Thyroid gland (tissue), 4 donors: ENCODE data around the gene BECN2. TPM values are rescaled to one million over a fixed set of nuclear protein-coding genes. Genes with fewer than 3 reads are reported as not detected.

Experiments
- DNase-seq, 2 donors: peaks; one replicate each; pipeline ENCODE4 v3.0.0-alpha.2; 2019
- H3K27ac ChIP-seq, 3 donors: fragments of 200-600 bp; sonication (generic); 1 replicate in 2 of 3; 2 replicates in 1 of 3; pipeline ENCODE4 v1.5.1; 2016 to 2019; ENCODE audit warnings: mild to moderate bottlenecking in 1 of 3, moderate library complexity in 1 of 3
- H3K27me3 ChIP-seq: fragments of 200-600 bp; sonication (generic); one replicate; pipeline ENCODE4 v1.5.1; 2019
- H3K36me3 ChIP-seq, 2 donors: fragments of 200-600 bp; sonication (generic); one replicate each; pipeline ENCODE4 v1.5.1; 2016 to 2019
- H3K4me1 ChIP-seq, 2 donors: fragments of 200-600 bp; sonication (generic); one replicate each; pipeline ENCODE4 v1.5.1; 2017 to 2019
- H3K4me3 ChIP-seq, 3 donors: fragments of 200-600 bp; sonication (generic); replicated peaks in 1 of 3; 1 replicate in 2 of 3; 2 replicates in 1 of 3; pipeline ENCODE4 v1.5.1; 2016; ENCODE audit warnings: mild to moderate bottlenecking in 1 of 3
- H3K9me3 ChIP-seq: fragments of 200-600 bp; sonication (generic); one replicate; pipeline ENCODE4 v1.5.1; 2017
- POLR2A ChIP-seq, 2 donors: fragments of 450-650 bp; IDR thresholded peaks; one replicate each; pipeline ENCODE4 v1.6.1; 2017; ENCODE audit warnings: antibody characterized with exemption in 2 of 2, mild to moderate bottlenecking in 2 of 2, moderate library complexity in 1 of 2
- WGBS, 2 donors: methylation state at CpG; one replicate each; pipeline ENCODE4 v1.1.5; 2017; 5-methylcytosine and 5-hydroxymethylcytosine counted together
- intact Hi-C: fragments of 100-400 bp; cut with DNase I; formaldehyde crosslinking; loops from one replicate; pipeline ENCODE4 v1.15.1; 2023
- total RNA-seq, 4 donors: library from RNA; depleted of rRNA; stranded (reverse); fragments of >200 nt; gene quantifications; one replicate each; pipeline ENCODE4 v1.2.3, GENCODE V29; 2016
- TF ChIP-seq, protein P1 (sequence below), 6 experiments: fragments of 200-600 bp in 3 of 6; fragments of 450-650 bp in 3 of 6; sonication (generic) in 3 of 6; IDR thresholded peaks; one replicate each; pipeline ENCODE4 v1.5.1; 2016 to 2019; ENCODE audit warnings: antibody characterized with exemption in 6 of 6, mild to moderate bottlenecking in 2 of 6, inconsistent platforms in 1 of 6, moderate library complexity in 1 of 6

Gene BECN2
- total RNA-seq, 4 donors from 2014 or later: not detected

DNA sequence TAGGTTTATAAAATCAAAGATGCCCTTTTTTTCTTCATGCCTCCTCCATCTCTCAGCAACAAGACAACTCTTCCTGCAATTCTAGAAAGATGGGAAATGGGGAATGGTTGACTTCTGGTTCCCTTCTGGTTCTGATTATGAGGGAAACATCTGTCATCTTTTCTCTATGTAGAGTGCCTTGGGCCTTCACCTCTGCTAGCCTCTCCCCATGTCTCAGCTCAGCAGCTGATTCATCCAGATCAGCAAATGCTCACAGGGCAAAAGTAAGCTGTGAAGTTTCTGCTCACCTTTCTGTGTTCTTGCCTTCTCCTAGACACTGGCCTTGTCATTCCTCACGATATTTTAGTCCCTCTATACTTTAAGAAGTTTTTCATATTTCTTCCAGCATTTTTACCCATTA, 17.8 kb upstream of the BECN2 start:
- Histone ChIP-seq H3K36me3 (no peaks in the 10 kb centered on the region), H3K4me1 (no peaks in the 10 kb centered on the region), H3K9me3 (no peaks in the 10 kb centered on the region), H3K27ac (no peak overlapping the region), H3K4me3 (no peak overlapping the region), H3K27me3 (no peaks in the 10 kb centered on the region)
- TF ChIP-seq POLR2A (IDR thresholded peaks at IDR 0.05): no peak
- TF ChIP-seq, protein P1, sequence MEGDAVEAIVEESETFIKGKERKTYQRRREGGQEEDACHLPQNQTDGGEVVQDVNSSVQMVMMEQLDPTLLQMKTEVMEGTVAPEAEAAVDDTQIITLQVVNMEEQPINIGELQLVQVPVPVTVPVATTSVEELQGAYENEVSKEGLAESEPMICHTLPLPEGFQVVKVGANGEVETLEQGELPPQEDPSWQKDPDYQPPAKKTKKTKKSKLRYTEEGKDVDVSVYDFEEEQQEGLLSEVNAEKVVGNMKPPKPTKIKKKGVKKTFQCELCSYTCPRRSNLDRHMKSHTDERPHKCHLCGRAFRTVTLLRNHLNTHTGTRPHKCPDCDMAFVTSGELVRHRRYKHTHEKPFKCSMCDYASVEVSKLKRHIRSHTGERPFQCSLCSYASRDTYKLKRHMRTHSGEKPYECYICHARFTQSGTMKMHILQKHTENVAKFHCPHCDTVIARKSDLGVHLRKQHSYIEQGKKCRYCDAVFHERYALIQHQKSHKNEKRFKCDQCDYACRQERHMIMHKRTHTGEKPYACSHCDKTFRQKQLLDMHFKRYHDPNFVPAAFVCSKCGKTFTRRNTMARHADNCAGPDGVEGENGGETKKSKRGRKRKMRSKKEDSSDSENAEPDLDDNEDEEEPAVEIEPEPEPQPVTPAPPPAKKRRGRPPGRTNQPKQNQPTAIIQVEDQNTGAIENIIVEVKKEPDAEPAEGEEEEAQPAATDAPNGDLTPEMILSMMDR (IDR thresholded peaks at IDR 0.05): no peak
- no peak for DNase-seq
- 77 to 84% methylated on average over 1 of the region's 1 CpG for WGBS, 2 donors
- intact Hi-C loops: no loop called here

DNA sequence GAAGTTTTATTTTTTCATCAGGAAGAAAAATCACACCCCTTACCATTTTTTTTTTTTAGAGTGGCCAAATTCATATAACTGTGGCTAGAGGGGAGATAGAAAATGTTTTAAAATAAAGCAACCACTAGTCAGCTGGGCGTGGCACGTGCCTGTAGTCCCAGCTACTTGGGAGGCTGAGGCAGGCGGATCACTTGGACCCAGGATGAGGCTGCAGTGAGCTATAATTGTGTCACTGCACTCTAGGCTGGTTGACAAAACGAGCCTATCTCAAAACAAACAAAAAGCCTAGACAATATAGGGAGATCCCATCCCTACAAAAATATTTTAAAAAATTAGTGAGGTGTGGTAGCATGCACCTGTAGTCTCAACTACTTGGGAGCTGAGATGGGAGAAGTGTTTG, 14.8 kb upstream of the BECN2 start:
- WGBS, 2 donors: 76 to 85% methylated on average over 4 of the region's 4 CpGs
- Histone ChIP-seq H3K27me3 (no peaks in the 10 kb centered on the region), H3K4me1 (no peaks in the 10 kb centered on the region), H3K36me3 (no peaks in the 10 kb centered on the region), H3K4me3 (no peak overlapping the region), H3K9me3 (no peaks in the 10 kb centered on the region), H3K27ac (no peak overlapping the region)
- DNase-seq: no peak
- intact Hi-C loops: no loop called here
- TF ChIP-seq POLR2A (IDR thresholded peaks at IDR 0.05): no peak
- TF ChIP-seq, protein P1 (IDR thresholded peaks at IDR 0.05): no peak

DNA sequence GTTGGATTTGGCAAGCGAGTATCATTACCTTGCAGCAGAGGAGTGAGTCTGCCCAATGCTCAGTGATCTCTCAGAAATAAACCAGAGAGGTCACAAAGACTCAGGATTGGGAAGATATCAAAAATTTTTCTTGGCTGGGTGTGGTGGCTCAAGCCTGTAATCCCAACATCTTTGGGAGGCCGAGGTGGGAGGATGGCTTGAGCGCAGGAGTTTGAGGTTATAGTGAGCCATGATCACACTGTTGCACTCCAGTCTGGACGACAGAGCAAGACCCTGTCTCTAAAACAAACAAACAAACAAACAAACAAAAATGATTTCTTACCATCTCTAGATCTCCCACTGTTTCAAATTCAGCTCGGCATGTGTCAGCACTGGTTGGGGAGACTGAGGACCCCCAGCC, 13.3 kb upstream of the BECN2 start:
- Histone ChIP-seq H3K27ac (no peak overlapping the region), H3K36me3 (no peaks in the 10 kb centered on the region), H3K4me1 (no peaks in the 10 kb centered on the region), H3K9me3 (no peaks in the 10 kb centered on the region), H3K4me3 (no peak overlapping the region), H3K27me3 (no peaks in the 10 kb centered on the region)
- intact Hi-C loops: no loop called here
- 79 to 90% methylated on average over 5 of the region's 5 CpGs for WGBS, 2 donors
- no peak for DNase-seq
- TF ChIP-seq, protein P1 (IDR thresholded peaks at IDR 0.05): no peak
- TF ChIP-seq POLR2A (IDR thresholded peaks at IDR 0.05): no peak

DNA sequence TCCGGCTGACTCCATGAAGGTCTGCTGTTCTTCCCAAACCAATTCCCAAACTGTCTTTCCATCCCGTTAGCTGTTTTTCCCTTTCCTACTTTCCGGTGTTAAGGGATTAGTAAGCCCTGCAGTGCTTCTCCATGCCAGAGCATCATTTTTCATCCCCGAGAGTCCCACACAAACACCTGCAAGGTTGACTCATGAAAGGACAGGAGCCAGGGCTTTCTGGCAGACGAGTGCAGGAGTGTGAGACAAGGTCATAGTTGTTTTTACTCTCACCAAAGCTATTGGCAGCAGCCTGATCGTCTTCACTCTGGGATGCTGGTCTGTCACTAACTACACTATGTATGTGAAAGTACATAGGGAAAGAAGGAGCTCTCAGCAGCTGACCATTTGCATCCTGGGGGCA, 10.2 kb upstream of the BECN2 start:
- Histone ChIP-seq H3K4me3 (no peak overlapping the region), H3K36me3 (no peaks in the 10 kb centered on the region), H3K4me1 (no peaks in the 10 kb centered on the region), H3K9me3 (no peaks in the 10 kb centered on the region), H3K27me3 (no peaks in the 10 kb centered on the region), H3K27ac (no peak overlapping the region)
- no peak for DNase-seq
- WGBS, 2 donors: 61 to 73% methylated on average over 6 of the region's 6 CpGs
- intact Hi-C loops: no loop called here
- no peak for TF ChIP-seq POLR2A (IDR thresholded peaks at IDR 0.05)
- TF ChIP-seq, protein P1 (IDR thresholded peaks at IDR 0.05): no peak

DNA sequence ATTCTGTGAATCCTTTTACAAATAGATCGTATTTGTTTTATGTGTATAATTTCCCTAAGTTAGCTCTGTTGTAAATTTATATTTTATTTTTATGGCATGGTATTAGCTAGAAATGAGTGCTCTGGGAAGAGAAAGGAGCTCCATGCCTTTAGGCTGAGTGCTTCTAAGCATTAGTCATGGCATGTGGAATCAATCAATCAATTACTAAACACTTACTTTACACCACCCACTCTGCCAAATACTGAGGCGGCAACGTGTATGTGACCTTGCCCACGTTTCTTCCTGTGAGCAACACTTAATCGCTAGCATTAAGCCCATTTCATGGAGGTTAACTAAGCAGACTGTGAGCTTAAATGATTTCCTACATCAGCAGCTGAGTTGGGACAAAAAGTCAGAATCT, 7.2 kb upstream of the BECN2 start:
- H3K4me1 ChIP-seq: no peaks in the 10 kb centered on the region
- H3K9me3 ChIP-seq: no peaks in the 10 kb centered on the region
- WGBS, 2 donors: 66 to 75% methylated on average over 5 of the region's 5 CpGs
- no peak for DNase-seq
- TF ChIP-seq, protein P1 (IDR thresholded peaks at IDR 0.05): no peak
- no peak for TF ChIP-seq POLR2A (IDR thresholded peaks at IDR 0.05)
- H3K27ac ChIP-seq: no peak overlapping the region
- H3K4me3 ChIP-seq: no peak overlapping the region
- intact Hi-C loops: no loop called here
- no peaks in the 10 kb centered on the region for H3K36me3 ChIP-seq
- H3K27me3 ChIP-seq: no peaks in the 10 kb centered on the region
